GM12864 (cell line): Measurements from ENCODE around the gene KIF5C.

Experiments used
- DNase-seq: peaks from one replicate; pipeline ENCODE4 v3.0.0-alpha.2; 2011; ENCODE audit warnings: low read depth
- H3K4me3 ChIP-seq: 2 replicates; pipeline ENCODE4 v1.5.1; 2011; ENCODE audit warnings: mild to moderate bottlenecking, low read depth, low read length, control low read depth
- CTCF ChIP-seq: IDR thresholded peaks from 2 replicates; pipeline ENCODE4 v1.5.1; 2011; ENCODE audit warnings: low read depth, mild to moderate bottlenecking, moderate library complexity, low read length, control low read depth, inconsistent platforms; ENCODE audit errors: missing control alignments

KIF5C gene

DNA sequence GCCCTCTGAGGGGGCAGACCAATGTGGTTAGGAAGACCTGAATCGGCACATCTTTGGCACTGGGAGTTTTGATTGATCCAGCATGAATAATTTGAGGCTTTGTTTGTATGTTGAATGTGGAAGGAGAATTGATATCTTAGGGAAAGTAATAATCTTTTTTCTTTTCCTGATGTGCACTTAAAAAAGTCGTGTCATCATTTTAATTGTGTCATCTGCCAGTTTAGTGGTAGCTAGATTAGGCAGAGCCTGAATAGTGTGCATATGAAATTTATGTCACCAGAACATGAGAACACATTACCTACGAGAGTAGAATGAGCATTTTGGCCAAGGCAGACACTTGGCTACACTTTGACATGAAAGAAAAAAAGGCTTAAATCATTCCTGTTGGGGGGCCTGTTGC lies 79.5 kb downstream of the KIF5C start:
- TF ChIP-seq CTCF, result no peak
- no peak overlapping the region for H3K4me3 ChIP-seq
- no peak for DNase-seq

- no peak for TF ChIP-seq CTCF
- no peak overlapping the region for H3K4me3 ChIP-seq
- no peak for DNase-seq
These were observed 80.8 kb downstream of the KIF5C start for GRCh38 chr2:148955798-148956197.

- DNase-seq, result no peak
- no peak overlapping the region for H3K4me3 ChIP-seq
- no peak for TF ChIP-seq CTCF
These were observed 82.0 kb downstream of the KIF5C start for GRCh38 chr2:148957023-148957422.

DNA sequence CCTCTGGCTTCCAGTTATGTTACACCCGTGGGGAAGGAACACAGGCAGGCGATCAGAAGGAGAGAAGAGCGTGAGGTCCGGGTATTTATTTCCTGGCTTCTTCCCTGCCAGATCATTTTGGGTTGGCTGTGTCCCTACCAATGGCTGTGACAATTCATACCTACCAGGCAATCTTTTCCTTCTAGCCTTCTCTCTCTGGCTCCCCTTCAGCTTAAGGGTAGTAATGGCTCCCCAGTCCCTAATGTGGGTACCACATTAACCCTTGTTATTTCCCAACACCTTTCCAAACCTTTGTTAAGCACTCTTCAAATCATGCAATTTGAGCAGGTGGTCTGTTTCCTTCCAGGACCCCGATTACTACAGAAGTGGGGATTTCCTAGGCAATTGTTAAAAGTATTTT lies 84.7 kb downstream of the KIF5C start:
- no peak for DNase-seq
- no peak for TF ChIP-seq CTCF
- H3K4me3 ChIP-seq, result no peak overlapping the region

- no peak overlapping the region for H3K4me3 ChIP-seq
- DNase-seq, result no peak
- TF ChIP-seq CTCF, result no peak
These were observed 85.5 kb downstream of the KIF5C start for GRCh38 chr2:148960483-148960882.

DNA sequence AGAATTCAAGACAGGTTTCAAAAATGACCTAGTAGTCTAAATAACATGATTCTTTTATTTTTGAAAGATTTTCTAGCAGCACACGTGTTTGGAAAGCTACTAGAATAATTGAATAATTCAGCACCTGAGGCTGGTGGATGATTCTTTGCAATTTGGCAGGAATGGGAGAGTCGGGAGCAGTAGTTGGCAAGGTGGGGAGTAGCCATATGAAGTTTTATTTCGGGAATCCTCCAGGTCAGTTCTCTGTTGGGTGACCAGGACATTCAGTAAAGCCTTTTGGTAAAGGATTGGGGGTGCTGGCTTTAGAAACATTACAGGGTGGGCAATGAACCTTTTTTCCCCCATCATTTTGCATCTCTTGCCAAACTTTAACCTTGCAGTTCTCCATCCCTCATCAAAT lies 88.4 kb downstream of the KIF5C start:
- H3K4me3 ChIP-seq, result no peak overlapping the region
- no peak for TF ChIP-seq CTCF
- DNase-seq, result no peak

GRCh38 chr2:148965623-148966437 lies 90.8 kb downstream of the KIF5C start:
- no peak overlapping the region for H3K4me3 ChIP-seq
- no peak for TF ChIP-seq CTCF
- peak; percentile 13 for DNase-seq
